ENCODE data around the gene DNM3. TPM values are rescaled to one million over a fixed set of nuclear protein-coding genes. Genes with fewer than 3 reads are reported as not detected.

DNM3 gene
- total RNA-seq, 1 experiment from 2014 or later: 2.7 TPM

DNA sequence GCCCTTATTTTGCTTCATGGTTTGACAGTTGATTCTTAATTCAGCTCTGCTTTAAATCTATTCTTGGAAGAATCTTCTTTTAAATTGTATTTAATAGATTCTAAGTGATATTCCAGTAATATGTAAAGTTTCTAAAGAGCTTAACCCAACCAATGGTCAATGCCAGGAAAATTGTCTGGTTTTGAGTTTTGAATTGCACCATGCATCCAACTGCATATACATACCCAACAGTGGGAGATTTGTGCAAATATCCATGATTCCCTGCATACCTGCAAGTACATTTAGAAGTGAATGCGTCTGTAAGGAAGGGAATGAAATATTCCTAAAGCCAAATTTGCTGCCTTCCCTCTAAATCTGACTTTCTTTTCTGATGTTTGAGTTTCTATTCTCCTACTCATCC lies 543.4 kb downstream of the DNM3 start:
- H2AK5ac ChIP-seq (ENCODE audit: insufficient read length, low read length): no peak overlapping the region
- no peaks in the 10 kb centered on the region for H4K20me1 ChIP-seq (ENCODE audit: control insufficient read depth, insufficient read depth, insufficient read length)
- Mint-ChIP-seq H3K36me3 (ENCODE audit: insufficient read depth in 1 of 3, low read depth in 3 of 3) (no peaks in the 10 kb centered on the region), H3K4me3 (no peak overlapping the region), H3K9me3 (no peaks in the 10 kb centered on the region), H3K27ac (no peak overlapping the region), H3K4me1 (peaks cover 34 to 41% of the 10 kb centered on the region in 2 experiments), H3K27me3 (ENCODE audit: low read depth) (no peaks in the 10 kb centered on the region)
- no peaks in the 10 kb centered on the region for H3K27me3 ChIP-seq (ENCODE audit: insufficient read depth, low read length)
- H3K23ac ChIP-seq (ENCODE audit: insufficient read length, low read depth, low read length): no peak overlapping the region
- no peak overlapping the region for H3K9ac ChIP-seq (ENCODE audit: extremely low read depth, insufficient read length, low read length)
- no peak overlapping the region for H2AFZ ChIP-seq (ENCODE audit: low read length)
- H3K4me2 ChIP-seq (ENCODE audit: insufficient read depth, insufficient read length, low read length): no peak overlapping the region
- H4K5ac ChIP-seq (ENCODE audit: insufficient read length, low read depth, low read length): no peak overlapping the region
- H3K56ac ChIP-seq (ENCODE audit: insufficient read length, low read depth, low read length): no peak overlapping the region
- H3T11ph ChIP-seq (ENCODE audit: low read length): no peak overlapping the region
- no peak overlapping the region for H2BK5ac ChIP-seq (ENCODE audit: insufficient read length, low read length)
- H2BK120ac ChIP-seq (ENCODE audit: low read depth, low read length, poor library complexity, severe bottlenecking): no peak overlapping the region
- no peak overlapping the region for H3K18ac ChIP-seq (ENCODE audit: insufficient read length, low read depth, low read length)
- no peak overlapping the region for H4K91ac ChIP-seq (ENCODE audit: insufficient read length, low read depth, low read length)
- no peaks in the 10 kb centered on the region for H3K79me2 ChIP-seq (ENCODE audit: insufficient read depth, low read length)
- WGBS (ENCODE audit: extremely low coverage, insufficient read length, low lambda C conversion rate): no CpG with 5 or more reads among the region's 1 CpG
- H3K27ac ChIP-seq (ENCODE audit: insufficient read length, low read depth, low read length): no peak overlapping the region
- H2BK12ac ChIP-seq (ENCODE audit: insufficient read length, low read depth, low read length): no peak overlapping the region
- H3K79me1 ChIP-seq (ENCODE audit: insufficient read depth, low read depth, low read length, poor library complexity, severe bottlenecking): no peaks in the 10 kb centered on the region
- no peak for DNase-seq
- H3K4ac ChIP-seq (ENCODE audit: low read depth, low read length): no peak overlapping the region
- no peak overlapping the region for H4K8ac ChIP-seq (replicated peaks; ENCODE audit: insufficient read length, low read depth, low read length)
- H2BK15ac ChIP-seq (ENCODE audit: low read depth, low read length): no peak overlapping the region
- H3K4me1 ChIP-seq (ENCODE audit: insufficient read depth, low read length): peaks cover 5% of the 10 kb centered on the region; the same call in 1 of the 2 replicates
- TF ChIP-seq, protein P1, sequence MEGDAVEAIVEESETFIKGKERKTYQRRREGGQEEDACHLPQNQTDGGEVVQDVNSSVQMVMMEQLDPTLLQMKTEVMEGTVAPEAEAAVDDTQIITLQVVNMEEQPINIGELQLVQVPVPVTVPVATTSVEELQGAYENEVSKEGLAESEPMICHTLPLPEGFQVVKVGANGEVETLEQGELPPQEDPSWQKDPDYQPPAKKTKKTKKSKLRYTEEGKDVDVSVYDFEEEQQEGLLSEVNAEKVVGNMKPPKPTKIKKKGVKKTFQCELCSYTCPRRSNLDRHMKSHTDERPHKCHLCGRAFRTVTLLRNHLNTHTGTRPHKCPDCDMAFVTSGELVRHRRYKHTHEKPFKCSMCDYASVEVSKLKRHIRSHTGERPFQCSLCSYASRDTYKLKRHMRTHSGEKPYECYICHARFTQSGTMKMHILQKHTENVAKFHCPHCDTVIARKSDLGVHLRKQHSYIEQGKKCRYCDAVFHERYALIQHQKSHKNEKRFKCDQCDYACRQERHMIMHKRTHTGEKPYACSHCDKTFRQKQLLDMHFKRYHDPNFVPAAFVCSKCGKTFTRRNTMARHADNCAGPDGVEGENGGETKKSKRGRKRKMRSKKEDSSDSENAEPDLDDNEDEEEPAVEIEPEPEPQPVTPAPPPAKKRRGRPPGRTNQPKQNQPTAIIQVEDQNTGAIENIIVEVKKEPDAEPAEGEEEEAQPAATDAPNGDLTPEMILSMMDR (conservative IDR thresholded peaks at IDR 0.05): no peak
- H3K14ac ChIP-seq (ENCODE audit: insufficient read depth, low read length): no peak overlapping the region
- H3K23me2 ChIP-seq (ENCODE audit: insufficient read length, low read depth, low read length, poor library complexity, severe bottlenecking): no peaks in the 10 kb centered on the region
- H3K9me3 ChIP-seq (ENCODE audit: control insufficient read depth, low read depth, low read length): no peaks in the 10 kb centered on the region
- H2BK20ac ChIP-seq (ENCODE audit: low read depth, low read length, poor library complexity, severe bottlenecking): no peak overlapping the region
